Gastroesophageal sphincter (tissue), 3 donors: ENCODE results near the gene SYNJ2.

Source experiments
- CTCF ChIP-seq, 4 experiments: fragments of 200-600 bp in 2 of 4; fragments of 450-650 bp in 2 of 4; sonication (generic) in 1 of 4; IDR thresholded peaks; one replicate each; pipeline ENCODE4 v1.5.1; 2017 to 2019; ENCODE audit warnings: antibody characterized with exemption in 4 of 4, mild to moderate bottlenecking in 2 of 4, moderate library complexity in 2 of 4
- EP300 ChIP-seq: sonication (generic); formaldehyde crosslinking; IDR thresholded peaks from one replicate; pipeline ENCODE4 v1.6.1; 2017; ENCODE audit warnings: antibody characterized with exemption, mild to moderate bottlenecking
- POLR2A ChIP-seq, 2 donors: fragments of 450-650 bp; IDR thresholded peaks; one replicate each; pipeline ENCODE4 v1.6.1; 2017; ENCODE audit warnings: antibody characterized with exemption in 2 of 2, mild to moderate bottlenecking in 2 of 2, moderate library complexity in 1 of 2
- POLR2AphosphoS5 ChIP-seq: sonication (generic); formaldehyde crosslinking; IDR thresholded peaks from one replicate; pipeline ENCODE4 v1.6.1; 2017; ENCODE audit warnings: antibody characterized with exemption

GRCh38 chr6:157974967-157975366 lies 6.7 kb upstream of the SYNJ2 start:
- TF ChIP-seq CTCF (IDR thresholded peaks at IDR 0.05) (no peak), POLR2A (IDR thresholded peaks at IDR 0.05) (no peak), POLR2AphosphoS5 (no peak), EP300 (no peak)
